H1 (cell line): ENCODE measurements around the gene SLC28A1. TPM values are rescaled to one million over a fixed set of nuclear protein-coding genes. Genes with fewer than 3 reads are reported as not detected.

Experiments used
- ATF2 ChIP-seq: IDR thresholded peaks from 2 replicates; pipeline ENCODE4 v1.6.1; 2012; ENCODE audit warnings: low read length, inconsistent platforms
- CBX5 ChIP-seq: fragments of 300-800, 300-1000 bp; sonication (generic); IDR thresholded peaks from 2 replicates; pipeline ENCODE4 v1.7.1; 2016; ENCODE audit warnings: antibody characterized with exemption, low read length, low read depth
- CREB1 ChIP-seq: IDR thresholded peaks from 2 replicates; pipeline ENCODE4 v1.6.1; 2012; ENCODE audit warnings: inconsistent platforms
- CTCF ChIP-seq, 3 experiments: IDR thresholded peaks; 1 replicate in 2 of 3; 2 replicates in 1 of 3; pipeline versions ENCODE4 v1.5.1 to v1.6.1; 2011; ENCODE audit warnings: low read length in 3 of 3, mild to moderate bottlenecking in 3 of 3, inconsistent platforms in 2 of 3, low read depth in 1 of 3, moderate library complexity in 1 of 3; ENCODE audit not compliant: insufficient read depth in 1 of 3; ENCODE audit errors: control extremely low read depth in 1 of 3
- E2F6 ChIP-seq: IDR thresholded peaks from 2 replicates; pipeline ENCODE4 v1.6.1; 2012; ENCODE audit warnings: inconsistent platforms
- EP300 ChIP-seq, 2 experiments: IDR thresholded peaks; 1 replicate in 1 of 2; 2 replicates in 1 of 2; pipeline ENCODE4 v1.6.1; 2011 to 2012; ENCODE audit warnings: low read depth in 2 of 2, low read length in 2 of 2, mild to moderate bottlenecking in 2 of 2, borderline replicate concordance in 1 of 2, inconsistent platforms in 1 of 2, moderate library complexity in 1 of 2
- HDAC2 ChIP-seq, 2 experiments: fragments of 300-600 bp in 1 of 2; sonication (generic) in 1 of 2; IDR thresholded peaks; 2 replicates each; pipeline ENCODE4 v1.6.1; 2011 to 2012; ENCODE audit warnings: low read depth in 2 of 2, low read length in 2 of 2, mild to moderate bottlenecking in 2 of 2, moderate library complexity in 2 of 2, borderline replicate concordance in 1 of 2, inconsistent platforms in 1 of 2
- KDM5A ChIP-seq: fragments of 200-600 bp; IDR thresholded peaks from 2 replicates; pipeline ENCODE4 v1.7.1; 2012; ENCODE audit warnings: mild to moderate bottlenecking, low read length, inconsistent platforms, mixed read lengths
- PHF8 ChIP-seq: fragments of 200-600 bp; sonication (generic); conservative IDR thresholded peaks from 2 replicates; pipeline ENCODE4 v1.7.1; 2012; ENCODE audit warnings: low read depth, mild to moderate bottlenecking, inconsistent platforms, low read length, moderate library complexity
- RBBP5 ChIP-seq: IDR thresholded peaks from 2 replicates; pipeline ENCODE4 v1.7.1; 2012; ENCODE audit warnings: low read depth, mild to moderate bottlenecking, inconsistent platforms, low read length, moderate library complexity, borderline replicate concordance
- RFX5 ChIP-seq: IDR thresholded peaks from 2 replicates; pipeline ENCODE4 v1.6.1; 2011; ENCODE audit warnings: low read depth, low read length, improper control_type of control experiment, borderline replicate concordance
- SRF ChIP-seq: IDR thresholded peaks from 2 replicates; pipeline ENCODE4 v1.6.1; 2011; ENCODE audit warnings: mild to moderate bottlenecking, low read depth, low read length, moderate library complexity
- SUZ12 ChIP-seq: fragments of 200-600 bp; sonication (generic); IDR thresholded peaks from 2 replicates; pipeline ENCODE4 v1.6.1; 2012; ENCODE audit warnings: mild to moderate bottlenecking, inconsistent platforms, low read length, moderate library complexity, mixed read lengths
- TAF7 ChIP-seq: optimal IDR thresholded peaks from 2 replicates; pipeline ENCODE3; 2011; ENCODE audit warnings: low read depth, mild to moderate bottlenecking, inconsistent platforms, low read length, moderate library complexity, borderline replicate concordance
- TCF12 ChIP-seq: IDR thresholded peaks from 2 replicates; pipeline ENCODE4 v1.6.1; 2011; ENCODE audit warnings: low read depth, mild to moderate bottlenecking, low read length
- TEAD4 ChIP-seq: IDR thresholded peaks from 2 replicates; pipeline ENCODE4 v1.6.1; 2012; ENCODE audit warnings: low read depth, low read length, inconsistent platforms, mixed read lengths
- YY1 ChIP-seq: IDR thresholded peaks from 2 replicates; pipeline ENCODE4 v1.6.1; 2011; ENCODE audit warnings: low read depth, mild to moderate bottlenecking, low read length
- ZNF274 ChIP-seq: IDR thresholded peaks from 2 replicates; pipeline ENCODE4 v1.7.0; 2012; ENCODE audit warnings: low read length, borderline replicate concordance; ENCODE audit errors: extremely low read depth
- polyA plus RNA-seq, 7 experiments: library from polyadenylated mRNA; depleted of rRNA in 3 of 7; stranded (reverse) in 5 of 7; unstranded in 2 of 7; fragments of >200 nt in 5 of 7; fragments of 200-250 nt in 2 of 7; gene quantifications; 1 replicate in 5 of 7; 2 replicates in 1 of 7; 4 replicates in 1 of 7; pipeline versions ENCODE4 v1.2.1 to v1.2.3, GENCODE V29; 2011 to 2013; ENCODE audit warnings: missing spikeins in 2 of 7, mixed read lengths in 2 of 7
- total RNA-seq: library from RNA; stranded (reverse); fragmentation: NEBNext Ultra II Directional; extraction: Animal tissue kit (Norgen Biotek cat#: 25700); gene quantifications from 2 replicates; pipeline ENCODE4 v1.2.1, GENCODE V29; 2021

Gene SLC28A1
- total and polyA plus RNA-seq, 2 of the 8 experiments (the other 6 are each of a cell fraction or from before 2014, with no cell fraction given) = 0.09 TPM; not detected in 1

- peak; percentile 72; the same call in 1 of the 2 replicates for TF ChIP-seq YY1
- peak in 1 of 2 experiments; percentile 93; a peak in 3 of 4 replicates for TF ChIP-seq HDAC2 (IDR thresholded peaks at IDR 0.05; ENCODE audit: borderline replicate concordance in 1 of 2, low read depth in 2 of 2, low read length in 2 of 2)
- TF ChIP-seq CBX5 = no peak
- TF ChIP-seq TEAD4 = peak; percentile 68; the same call in 1 of the 2 replicates
- TF ChIP-seq PHF8 = peak; percentile 7; the same call in 1 of the 2 replicates
- peak; percentile 59 for TF ChIP-seq TAF7
- TF ChIP-seq TCF12 = peak; percentile 78; the same call in 1 of the 2 replicates
- TF ChIP-seq CTCF (IDR thresholded peaks at IDR 0.05; ENCODE audit: control extremely low read depth in 1 of 3, insufficient read depth in 1 of 3, low read depth in 1 of 3, low read length in 3 of 3) = no peak
- peak; percentile 52; the same call in 1 of the 2 replicates for TF ChIP-seq RFX5
- peak; percentile 97 for TF ChIP-seq CREB1
- TF ChIP-seq ZNF274 = no peak
- peak; percentile 72 for TF ChIP-seq E2F6
- peak in 1 of 2 experiments; percentile 90; a peak in 1 of 3 replicates for TF ChIP-seq EP300 (IDR thresholded peaks at IDR 0.05; ENCODE audit: borderline replicate concordance in 1 of 2, low read depth in 2 of 2, low read length in 2 of 2)
- 0 out of 2 replicates have a peak, but pooled peaks have one; percentile 3 for TF ChIP-seq SUZ12
- peak; percentile 90 for TF ChIP-seq ATF2
- TF ChIP-seq RBBP5 = 0 out of 2 replicates have a peak, but pooled peaks have one; percentile 63
- peak; percentile 31; the same call in 1 of the 2 replicates for TF ChIP-seq SRF
- TF ChIP-seq KDM5A = no peak
Observed at GRCh38 chr15:84981054-84981710, 96.7 kb downstream of the SLC28A1 start (continued).
